NCI-H1694 (cell line): Measurements from ENCODE around the gene YWHAE.
"Not testable (repeated sequence)": the region's sequence is repeated elsewhere in the genome, so short reads cannot be mapped to it uniquely, and the experiment has no call there.

Experiments used
- DNase-seq: peaks from one replicate; lab custom pipeline; 2025; lab: John Stamatoyannopoulos, UW

YWHAE gene

GRCh38 chr17:1399679-1400512 lies at the start of gene YWHAE:
Gene YWHAE, minus strand, starts transcription at chr17:1400222. Its CDS starts 112 bp downstream, at chr17:1400110.
- peak; percentile 90 for DNase-seq

DNA sequence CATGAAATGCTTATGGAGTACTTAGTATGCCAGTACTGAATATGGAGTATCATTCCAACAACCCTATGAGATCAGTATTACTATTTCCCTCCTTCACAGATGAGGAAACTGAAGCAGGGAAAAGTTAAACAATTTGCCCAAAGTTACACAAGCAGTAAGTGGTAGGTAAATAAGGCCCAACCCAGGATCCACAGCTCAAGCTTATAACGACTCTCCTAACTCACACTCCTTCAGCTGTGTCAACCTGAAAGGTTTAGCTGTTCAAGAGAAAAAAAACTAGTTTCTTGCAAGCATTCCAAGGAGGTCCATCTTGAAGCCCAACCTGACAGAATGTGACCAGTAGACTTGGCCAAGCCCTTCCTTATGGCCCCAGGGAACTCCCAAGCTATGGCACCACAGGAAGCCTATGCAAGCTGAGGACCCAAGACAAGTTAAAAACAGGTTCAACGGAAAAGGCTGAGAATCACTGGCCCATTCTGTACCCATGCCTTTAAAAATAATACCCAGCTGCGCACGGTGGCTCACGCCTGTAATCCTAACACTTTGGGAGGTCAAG lies 49.5 kb upstream of the YWHAE start:
- DNase-seq: no peak

DNA sequence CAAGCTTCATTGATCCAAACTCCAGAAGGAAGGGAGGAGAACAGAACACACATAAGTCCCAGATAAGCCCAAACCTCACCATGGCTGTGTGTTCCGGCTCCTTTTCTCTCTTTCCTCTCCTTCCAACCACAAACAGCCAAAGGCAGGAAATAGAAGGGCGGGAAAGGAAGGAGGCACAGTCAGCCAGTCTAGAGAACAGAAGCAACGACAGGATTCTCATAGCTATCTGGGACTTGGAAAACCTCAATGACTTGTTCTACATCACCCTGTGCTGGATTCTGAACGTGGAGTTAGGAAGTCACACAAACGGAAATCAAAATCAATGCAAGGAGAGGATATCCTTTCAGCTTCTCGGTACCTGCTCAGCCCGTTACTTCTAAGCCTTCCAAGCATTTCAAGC lies 47.0 kb upstream of the YWHAE start:
- DNase-seq: no peak

GRCh38 chr17:1446201-1446600 lies 46.2 kb upstream of the YWHAE start:
- DNase-seq: no peak

GRCh38 chr17:1445695-1446094 lies 45.7 kb upstream of the YWHAE start:
- DNase-seq: not testable (repeated sequence)

- not testable (repeated sequence) for DNase-seq
Measured at GRCh38 chr17:1442721-1443120, 42.7 kb upstream of the YWHAE start.

GRCh38 chr17:1442187-1442586 lies 42.2 kb upstream of the YWHAE start:
- no peak for DNase-seq

DNA sequence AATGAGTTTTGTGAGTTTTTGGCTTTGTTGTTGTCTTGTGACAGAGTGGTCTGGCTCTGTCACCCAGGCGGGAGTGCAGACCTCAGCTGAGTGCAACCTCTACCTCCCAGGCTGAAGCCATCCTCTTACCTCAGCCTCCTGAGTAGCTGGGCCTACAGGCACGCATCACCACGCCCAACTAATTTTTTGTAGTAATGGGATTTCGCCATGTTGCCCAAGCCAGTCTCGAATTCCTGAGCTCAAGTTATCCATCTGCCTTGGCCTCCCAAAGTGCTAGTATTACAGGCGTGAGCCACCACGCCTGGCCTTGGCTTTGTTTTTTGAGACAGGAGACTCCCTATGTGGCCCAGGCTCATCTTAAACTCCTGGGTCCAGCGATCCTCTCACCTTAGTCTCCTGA lies 40.9 kb upstream of the YWHAE start:
- no peak for DNase-seq

- no peak for DNase-seq
Measured at GRCh38 chr17:1438593-1439083, 38.6 kb upstream of the YWHAE start.

DNA sequence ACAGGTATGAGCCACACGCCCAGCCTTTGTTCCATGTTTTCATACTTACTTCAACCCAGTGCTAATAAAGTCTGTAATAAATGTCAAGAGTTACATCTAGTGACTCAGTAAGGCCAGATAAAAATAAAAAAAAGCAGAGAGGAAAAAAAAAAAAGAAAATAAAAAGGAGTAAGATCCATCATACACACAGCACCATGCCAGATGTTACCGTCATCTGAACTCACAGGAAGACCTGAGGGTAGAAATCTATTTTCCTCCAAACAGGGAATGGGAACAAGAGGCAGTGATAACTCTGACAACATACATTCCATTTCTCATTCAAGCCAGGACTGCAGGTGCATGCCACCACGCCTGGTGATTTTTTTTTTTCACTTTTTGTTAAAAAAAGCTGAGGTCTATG lies 35.3 kb upstream of the YWHAE start:
- DNase-seq: no peak

DNA sequence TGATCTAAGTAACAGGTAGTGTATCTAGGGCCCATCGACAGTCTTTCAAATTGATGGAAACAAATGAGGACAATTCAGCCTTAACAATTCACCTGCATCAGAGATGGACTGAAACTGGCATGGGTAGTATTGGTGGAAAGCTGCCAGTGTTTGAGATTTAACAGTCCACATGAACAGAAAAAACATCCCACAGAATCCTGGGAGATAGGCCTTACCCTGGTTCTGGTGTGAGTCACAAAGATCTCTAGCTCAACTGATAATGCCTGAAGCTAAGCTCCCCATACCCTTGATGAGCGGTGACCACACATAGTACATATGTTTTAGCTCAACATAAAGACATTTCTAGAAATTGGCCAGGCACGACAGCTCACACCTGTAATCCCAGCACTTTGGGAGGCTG lies 34.1 kb upstream of the YWHAE start:
- no peak for DNase-seq

- no peak for DNase-seq
Measured at GRCh38 chr17:1431631-1432104, 31.6 kb upstream of the YWHAE start.

- DNase-seq: no peak
Measured at GRCh38 chr17:1423456-1424135, 23.6 kb upstream of the YWHAE start.

- DNase-seq: peak; percentile 24
Measured at GRCh38 chr17:1422885-1423284, 22.9 kb upstream of the YWHAE start.

- DNase-seq: no peak
Measured at GRCh38 chr17:1421470-1421869, 21.4 kb upstream of the YWHAE start.

DNA sequence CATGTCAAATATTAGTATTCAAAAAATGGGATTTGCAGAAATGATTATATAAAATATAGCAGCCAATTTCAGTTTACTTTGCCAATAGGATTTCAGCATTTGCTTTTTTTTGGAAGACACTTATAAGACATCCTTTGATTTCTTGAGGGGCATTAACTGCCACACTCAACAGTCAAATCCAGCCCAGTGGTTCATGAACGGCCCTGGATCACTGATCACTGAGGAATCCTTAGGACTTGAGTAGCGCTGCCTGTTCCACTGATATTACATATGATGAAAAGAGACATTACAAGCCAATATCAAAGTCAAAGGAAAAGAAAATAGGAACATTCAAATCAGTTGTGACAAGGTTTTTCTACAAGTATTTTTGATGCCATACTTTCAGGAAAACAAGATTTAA lies 21.0 kb upstream of the YWHAE start:
- DNase-seq: no peak

GRCh38 chr17:1420163-1420562 lies 20.1 kb upstream of the YWHAE start:
- no peak for DNase-seq

DNA sequence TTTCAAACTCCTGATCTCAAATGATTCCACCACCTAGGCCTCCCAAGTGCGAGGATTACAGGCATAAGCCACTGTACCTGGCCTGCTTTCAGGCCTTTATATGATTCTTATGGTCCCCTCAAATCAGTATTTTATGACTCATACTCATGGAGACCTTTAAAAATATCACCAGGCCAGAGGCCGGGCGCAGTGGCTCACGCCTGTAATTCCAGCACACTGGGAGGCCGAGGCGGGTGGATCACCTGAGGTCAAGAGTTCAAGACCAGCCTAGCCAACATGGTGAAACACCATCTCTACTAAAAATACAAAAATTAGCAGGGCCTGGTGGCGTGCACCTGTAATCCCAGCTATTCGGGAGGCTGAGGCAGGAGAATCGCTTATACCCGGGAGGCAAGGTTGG lies 18.5 kb upstream of the YWHAE start:
- not testable (repeated sequence) for DNase-seq

DNA sequence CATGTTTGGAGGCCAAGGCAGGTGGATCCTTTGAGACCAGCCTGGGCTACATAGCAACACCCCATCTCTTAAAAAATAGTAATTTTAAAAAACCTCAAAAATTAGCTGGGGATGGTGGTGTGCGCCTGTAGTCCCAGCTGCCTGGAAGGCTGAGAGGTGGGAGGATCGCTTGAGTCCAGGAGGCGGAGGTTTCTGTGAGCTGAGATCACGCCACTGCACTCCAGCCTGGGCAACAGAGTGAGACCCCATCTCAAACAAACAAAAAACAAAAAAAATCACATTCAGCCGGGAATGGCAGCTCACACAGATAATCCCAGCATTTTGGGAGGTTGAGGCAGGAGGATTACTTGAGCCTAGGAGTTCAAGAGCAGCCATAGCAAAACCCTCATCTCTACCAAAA lies 16.4 kb upstream of the YWHAE start:
- no peak for DNase-seq

DNA sequence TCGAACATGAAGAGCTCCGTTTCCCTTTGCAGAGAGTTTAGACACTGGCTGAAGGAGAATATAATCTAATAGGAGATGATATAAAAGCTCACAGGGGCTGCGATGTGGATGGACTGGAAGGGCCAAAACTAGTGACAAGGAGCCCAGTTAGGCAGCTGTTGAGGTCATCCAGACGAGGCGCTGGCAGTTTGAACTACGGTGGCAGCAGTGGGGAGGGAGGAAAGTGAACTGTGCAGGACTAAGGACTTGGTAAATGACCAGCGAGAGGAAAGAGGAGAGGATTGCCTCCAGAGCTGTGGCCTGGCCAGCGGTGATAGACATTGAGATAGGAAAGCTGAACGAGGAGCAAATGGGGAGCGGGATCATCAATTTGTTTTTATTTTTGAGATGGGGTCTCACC lies 14.6 kb upstream of the YWHAE start:
- DNase-seq: no peak

GRCh38 chr17:1414001-1414574 lies 14.1 kb upstream of the YWHAE start:
- DNase-seq: no peak

DNA sequence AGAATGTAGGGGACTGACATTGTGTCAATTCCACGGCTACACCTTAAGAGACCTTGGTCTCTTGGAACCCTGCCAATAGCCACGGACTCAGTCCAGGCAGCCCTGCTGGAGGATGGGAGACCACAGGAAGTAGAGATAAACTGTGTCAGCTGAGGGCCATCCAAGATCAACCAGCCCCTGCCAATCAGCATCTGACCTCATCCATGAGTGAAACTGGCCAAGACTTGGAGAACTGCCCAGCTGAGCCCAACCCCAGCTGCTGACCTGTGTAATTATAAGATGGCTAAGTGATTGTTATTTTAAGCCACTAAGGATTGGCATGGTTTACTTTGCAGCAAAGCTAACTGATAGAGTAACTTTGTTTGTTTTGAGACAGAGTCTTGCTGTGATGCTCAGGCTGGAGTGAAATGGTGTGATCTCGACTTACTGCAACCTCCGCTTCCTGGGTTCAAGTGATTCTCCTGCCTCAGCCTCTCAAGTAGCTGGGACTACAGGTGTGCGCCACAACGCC lies 13.3 kb upstream of the YWHAE start:
- DNase-seq: no peak
